ENCODE results near the gene CD38.
"Not testable (repeated sequence)": the region's sequence is repeated elsewhere in the genome, so short reads cannot be mapped to it uniquely, and the experiment has no call there.

CD38 gene

GRCh38 chr4:15778289-15779241, at the start of gene CD38:
CD38 (plus strand) TSS chr4:15778328; CDS start chr4:15778415, 87 bp downstream.
- DNase-seq: peak; percentile 26 to 29

DNA sequence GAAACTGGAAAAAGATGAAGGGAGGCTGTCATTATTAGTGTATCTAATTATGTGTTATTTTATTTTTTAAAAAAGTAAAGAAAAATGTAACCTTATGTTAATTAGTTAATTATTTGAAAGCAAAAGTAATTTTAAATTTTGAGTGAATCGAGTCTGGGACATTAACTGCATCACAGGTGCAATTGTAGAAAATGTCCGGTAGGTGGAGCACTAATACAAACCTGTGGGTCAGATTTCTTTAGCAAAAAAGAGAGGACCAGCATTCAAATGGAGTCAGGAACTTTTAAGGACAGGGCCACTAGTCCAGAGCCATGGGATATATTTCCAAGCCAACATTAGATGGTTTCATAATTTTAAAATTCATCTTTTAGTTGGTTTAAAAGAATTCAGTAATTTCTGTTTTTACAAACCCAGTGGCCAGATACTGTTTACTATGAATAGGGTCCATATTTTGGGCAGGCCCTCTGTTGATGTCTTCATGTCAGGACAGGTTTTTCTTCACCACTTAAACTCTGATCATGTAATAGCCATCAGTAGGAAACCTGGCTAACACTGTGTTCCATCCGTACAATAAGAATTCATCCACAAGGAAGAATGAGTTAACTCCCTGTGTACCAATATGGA, 48.1 kb upstream of the CD38 start:
- peak; percentile 22 to 33 for DNase-seq

- DNase-seq: not testable (repeated sequence)
Measured at GRCh38 chr4:15733061-15733460, 45.1 kb upstream of the CD38 start.

DNA sequence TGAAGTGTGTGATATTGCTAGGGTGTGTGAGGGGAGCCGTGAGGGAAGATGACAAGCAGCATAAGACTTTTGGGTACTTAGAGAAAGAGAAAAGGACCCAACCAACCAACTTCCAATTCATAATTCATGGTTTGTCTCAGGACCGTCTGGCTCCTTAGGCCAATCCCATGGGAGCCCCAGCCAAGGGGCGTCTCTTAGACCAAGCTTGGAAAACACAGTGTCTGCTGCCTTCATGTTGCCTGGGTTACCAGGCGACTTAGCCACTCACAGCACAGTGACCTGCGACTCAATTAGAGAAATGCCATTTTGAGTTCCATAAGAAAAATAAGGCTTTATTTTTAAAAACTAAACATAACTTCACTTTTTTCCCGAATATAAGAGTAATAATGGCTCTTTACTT, 42.6 kb upstream of the CD38 start:
- DNase-seq: no peak

GRCh38 chr4:15736514-15737050, 41.5 kb upstream of the CD38 start:
- no peak for DNase-seq

GRCh38 chr4:15737255-15737654, 40.9 kb upstream of the CD38 start:
- DNase-seq: no peak

- DNase-seq: no peak
Measured at GRCh38 chr4:15738877-15739276, 39.3 kb upstream of the CD38 start.

GRCh38 chr4:15740764-15741404, 37.2 kb upstream of the CD38 start:
- DNase-seq: no peak

DNA sequence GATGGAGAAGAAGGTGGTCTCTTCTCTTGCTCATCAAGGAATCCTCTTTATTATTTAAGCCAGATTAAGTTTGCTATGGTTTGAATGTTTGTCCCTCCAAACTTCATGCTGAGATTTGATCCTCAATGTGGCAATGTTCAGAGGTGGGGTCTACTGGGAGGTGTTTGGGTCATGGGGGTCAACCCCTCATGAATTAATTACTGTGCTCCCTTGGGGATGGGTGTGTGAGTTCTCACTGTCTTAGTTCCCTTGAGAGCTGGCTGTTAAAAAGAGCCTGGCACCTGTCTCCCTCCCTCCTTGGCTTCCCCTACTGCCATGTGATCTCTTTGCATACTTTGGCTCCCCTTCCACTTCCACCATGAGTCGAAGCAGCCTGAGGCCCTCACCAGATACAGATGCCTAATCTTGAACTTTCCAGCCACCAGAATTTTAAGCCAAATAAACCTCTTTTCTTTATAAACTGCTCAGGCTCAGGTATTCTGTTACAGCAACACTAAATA, 36.0 kb upstream of the CD38 start:
- no peak for DNase-seq

- no peak for DNase-seq
Measured at GRCh38 chr4:15742637-15743036, 35.5 kb upstream of the CD38 start.

DNA sequence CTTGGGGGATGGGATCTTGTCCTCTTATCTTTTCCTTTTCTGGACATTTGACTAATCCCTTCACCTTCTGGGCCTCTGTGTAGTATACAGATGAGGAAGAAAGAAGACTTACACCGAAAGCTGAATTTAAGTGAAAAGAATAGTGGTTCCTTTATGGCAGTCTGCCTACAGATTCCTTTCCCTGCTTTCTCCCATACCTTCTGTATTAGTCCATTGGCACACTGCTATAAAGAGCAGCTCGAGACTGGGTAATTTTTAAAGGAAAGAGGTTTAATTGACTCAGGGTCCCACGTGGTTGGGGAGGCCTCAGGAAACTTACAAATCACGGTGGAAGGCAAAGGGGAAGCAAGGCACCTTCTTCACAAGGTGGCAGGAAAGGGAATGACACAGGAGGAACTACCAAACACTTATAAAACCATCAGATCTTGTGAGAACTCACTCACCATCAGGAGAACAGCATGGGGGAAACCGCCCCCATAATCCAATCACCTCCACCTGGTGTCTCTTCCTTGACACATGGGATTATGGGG, 34.0 kb upstream of the CD38 start:
- no peak for DNase-seq

DNA sequence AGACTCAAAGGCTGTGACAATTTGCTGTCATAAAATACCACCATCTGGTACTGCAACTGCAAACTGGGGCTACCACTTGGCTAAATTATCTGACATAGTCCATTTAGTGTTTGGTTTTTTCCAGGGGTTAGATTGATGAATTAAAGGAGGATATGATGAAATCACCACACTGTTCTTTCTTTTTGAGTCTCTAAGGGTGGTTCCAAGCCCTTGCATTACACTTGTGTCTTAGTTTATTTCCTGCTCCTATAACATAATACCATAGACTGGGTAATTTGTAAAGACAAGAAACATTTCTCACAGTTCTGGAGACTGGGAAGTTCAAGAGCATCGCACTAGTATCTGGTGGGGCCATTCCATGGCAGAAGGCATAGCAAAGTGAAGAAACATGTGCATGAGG, 32.0 kb upstream of the CD38 start:
- DNase-seq: no peak

DNA sequence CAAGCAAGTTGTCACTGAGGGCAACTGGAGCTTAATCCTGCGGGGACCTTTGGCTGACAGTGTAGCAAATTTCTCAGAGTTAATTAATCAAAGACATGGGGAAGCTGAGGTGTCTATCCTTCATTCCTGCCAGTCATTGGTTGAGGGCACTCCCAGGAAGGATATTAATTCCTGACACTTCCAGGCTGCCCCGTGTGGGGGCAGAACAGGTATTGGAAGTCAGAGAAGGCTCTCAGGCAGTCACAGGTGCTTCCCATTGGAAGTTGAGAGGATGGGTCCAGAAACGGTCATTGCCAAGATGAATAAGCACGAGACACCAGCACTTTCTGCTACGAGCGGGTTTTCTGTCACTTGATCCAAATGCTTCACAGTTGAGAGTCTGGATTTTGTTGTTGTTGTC, 29.1 kb upstream of the CD38 start:
- DNase-seq: no peak

GRCh38 chr4:15751153-15751552, 27.0 kb upstream of the CD38 start:
- DNase-seq: no peak

DNA sequence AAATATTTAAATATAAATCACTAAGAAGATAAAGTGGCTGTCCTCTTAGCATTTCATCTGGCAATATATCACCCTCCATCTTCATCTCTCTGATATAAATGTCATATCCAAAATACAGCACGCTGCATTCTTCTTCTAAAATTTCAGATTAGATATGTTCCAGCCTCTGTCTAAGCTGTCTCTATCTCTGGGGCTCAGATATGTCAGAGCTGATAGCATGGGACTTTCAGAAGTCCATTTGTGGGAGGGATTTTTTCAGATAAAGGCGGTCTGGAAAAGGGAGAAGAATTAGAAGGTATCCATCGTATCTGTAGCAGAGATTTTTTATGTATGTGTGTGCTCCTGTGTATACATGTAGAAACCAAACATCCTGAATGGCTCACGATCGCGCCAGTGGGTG, 25.0 kb upstream of the CD38 start:
- DNase-seq: no peak

GRCh38 chr4:15753786-15754185, 24.3 kb upstream of the CD38 start:
- no peak for DNase-seq

DNA sequence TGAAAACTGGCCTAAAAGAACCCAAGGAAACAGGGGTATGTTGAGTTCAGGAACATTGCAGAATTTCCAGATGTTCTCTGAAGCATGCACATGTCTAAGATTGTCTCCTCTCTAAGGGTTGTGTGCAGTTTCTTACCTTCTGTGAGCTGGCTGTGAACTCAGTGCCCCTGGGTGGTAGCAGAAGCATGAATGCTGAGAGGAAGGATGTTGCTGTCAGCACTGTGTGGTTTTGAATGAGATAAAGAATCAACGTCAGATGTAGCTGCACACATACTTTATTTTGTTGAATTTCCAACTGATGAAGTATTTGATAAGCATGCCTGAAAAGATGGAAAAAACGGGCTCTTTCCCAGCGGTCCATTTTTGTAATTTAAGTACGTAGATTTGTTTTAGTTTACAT, 23.8 kb upstream of the CD38 start:
- DNase-seq: peak; percentile 12 to 37

- DNase-seq: peak; percentile 33 to 42
Measured at GRCh38 chr4:15755321-15756155, 22.6 kb upstream of the CD38 start.

DNA sequence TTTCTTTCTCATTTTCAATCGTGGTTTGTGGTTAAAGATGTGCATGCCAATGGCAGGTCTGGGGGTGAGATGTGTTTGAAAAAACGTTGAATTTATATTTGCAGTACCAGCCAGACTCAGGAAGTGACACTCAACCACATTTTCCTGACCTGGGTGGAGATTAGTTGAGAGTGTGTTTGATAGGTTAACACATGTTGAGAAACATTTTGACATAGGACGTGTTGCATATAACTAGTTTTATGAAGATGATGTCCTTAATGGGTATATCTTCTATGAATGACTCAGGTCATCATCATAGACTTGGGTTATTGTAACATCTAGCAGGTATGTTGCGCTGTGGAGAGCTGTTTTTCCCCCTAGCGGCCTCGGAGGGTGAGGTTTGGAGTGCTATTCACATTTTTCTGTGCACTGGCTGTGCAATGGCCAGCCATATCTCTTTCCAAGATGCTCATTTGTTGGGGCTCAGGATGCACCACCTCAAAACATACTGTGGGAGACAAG, 21.7 kb upstream of the CD38 start:
- peak; percentile 68 to 77 for DNase-seq

- DNase-seq: no peak
Measured at GRCh38 chr4:15757054-15757453, 21.1 kb upstream of the CD38 start.

GRCh38 chr4:15758294-15758693, 19.8 kb upstream of the CD38 start:
- DNase-seq: no peak

GRCh38 chr4:15762460-15762859, 15.7 kb upstream of the CD38 start:
- DNase-seq: not testable (repeated sequence)

All from activated CD4-positive, alpha-beta T cell treated with anti-CD3 and anti-CD28 coated beads for 4 hours (primary cell).